Esophagus muscularis mucosa (tissue), 4 donors: ENCODE results near the gene CAPZA2. TPM values are rescaled to one million over a fixed set of nuclear protein-coding genes. Genes with fewer than 3 reads are reported as not detected.

Source experiments
- DNase-seq: peaks from one replicate; pipeline ENCODE4 v3.0.0-alpha.2; 2017; ENCODE audit errors: extremely low spot score
- H3K27ac ChIP-seq, 4 donors: fragments of 200-600 bp; sonication (generic); replicated peaks in 1 of 4; 1 replicate in 3 of 4; 2 replicates in 1 of 4; pipeline ENCODE4 v1.5.1; 2016 to 2019; ENCODE audit warnings: mild to moderate bottlenecking in 1 of 4
- H3K27me3 ChIP-seq, 4 donors: fragments of 200-600 bp; sonication (generic); one replicate each; pipeline versions ENCODE4 v1.5.1 to v1.6.0; 2016 to 2019
- H3K36me3 ChIP-seq, 4 donors: fragments of 200-600 bp; sonication (generic); one replicate each; pipeline ENCODE4 v1.5.1; 2016 to 2019
- H3K4me1 ChIP-seq, 4 donors: fragments of 200-600 bp; sonication (generic); one replicate each; pipeline ENCODE4 v1.5.1; 2016 to 2019
- H3K4me3 ChIP-seq, 4 donors: fragments of 200-600 bp; sonication (generic); 1 replicate in 2 of 4; 2 replicates in 2 of 4; pipeline ENCODE4 v1.5.1; 2016 to 2019; ENCODE audit warnings: mild to moderate bottlenecking in 4 of 4, moderate library complexity in 1 of 4
- H3K9me3 ChIP-seq, 4 donors: fragments of 200-600 bp; sonication (generic); 1 replicate in 3 of 4; 2 replicates in 1 of 4; pipeline ENCODE4 v1.5.1; 2016 to 2019
- CTCF ChIP-seq, 3 experiments: fragments of 200-600 bp in 2 of 3; fragments of 450-650 bp in 1 of 3; sonication (generic) in 2 of 3; IDR thresholded peaks; one replicate each; pipeline ENCODE4 v1.5.1; 2017 to 2019; ENCODE audit warnings: antibody characterized with exemption in 3 of 3, mild to moderate bottlenecking in 2 of 3, moderate library complexity in 1 of 3
- EP300 ChIP-seq: sonication (generic); formaldehyde crosslinking; IDR thresholded peaks from one replicate; pipeline ENCODE4 v1.6.1; 2017; ENCODE audit warnings: antibody characterized with exemption
- POLR2A ChIP-seq: fragments of 450-650 bp; IDR thresholded peaks from one replicate; pipeline ENCODE4 v1.6.1; 2017; ENCODE audit warnings: antibody characterized with exemption, moderate library complexity, mild to moderate bottlenecking, low read depth
- POLR2AphosphoS5 ChIP-seq, 2 donors: sonication (generic); formaldehyde crosslinking; IDR thresholded peaks; one replicate each; pipeline ENCODE4 v1.6.1; 2017; ENCODE audit warnings: antibody characterized with exemption in 2 of 2
- WGBS: methylation state at CpG from one replicate; pipeline ENCODE4 v1.1.5; 2018; 5-methylcytosine and 5-hydroxymethylcytosine counted together
- intact Hi-C: fragments of 100-400 bp; cut with DNase I; formaldehyde crosslinking; loops from one replicate; pipeline ENCODE4 v1.15.1; 2023
- total RNA-seq, 4 donors: library from RNA; depleted of rRNA; stranded (reverse); fragments of >200 nt; gene quantifications; one replicate each; pipeline versions ENCODE4 v1.1.0 to v1.2.1, GENCODE V29; 2016

The CAPZA2 gene
- total RNA-seq, 4 donors from 2014 or later, result 167 to 223 (median 195) TPM

DNA sequence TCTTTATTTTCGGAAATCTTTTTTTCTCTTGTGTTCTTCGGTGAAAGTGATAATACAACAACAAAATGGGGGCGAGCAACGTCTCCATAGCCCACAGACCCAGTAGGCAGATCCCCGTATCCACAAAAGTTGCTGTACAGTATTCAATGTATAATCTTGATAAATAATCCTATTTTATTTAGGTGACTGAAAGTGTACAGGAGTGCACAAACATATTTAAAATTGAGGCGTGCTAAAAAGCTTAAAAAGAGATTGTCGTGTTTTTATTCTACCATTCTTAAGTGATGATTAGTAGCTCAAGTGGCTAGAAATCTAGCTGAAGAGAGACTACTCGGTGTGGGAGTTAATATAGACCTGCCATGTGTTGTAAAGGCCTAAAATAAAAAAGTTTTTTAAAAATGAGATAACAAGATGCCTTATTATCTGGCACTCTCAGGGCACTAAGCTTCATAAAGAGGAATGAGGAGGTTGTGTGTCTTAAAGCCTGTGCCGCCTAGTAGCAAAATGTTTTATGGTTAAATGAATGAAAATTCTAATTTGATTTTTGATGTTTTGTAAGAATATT is 1.6 kb downstream of the CAPZA2 start:
- H3K4me3 ChIP-seq, result peak overlapping the region; percentile 87 to 99 (median 94)
- TF ChIP-seq CTCF (IDR thresholded peaks at IDR 0.05), result no peak
- TF ChIP-seq EP300, result no peak
- TF ChIP-seq POLR2AphosphoS5 (IDR thresholded peaks at IDR 0.05), result no peak
- peak overlapping the region; percentile 95 to 100 (median 100) for H3K27ac ChIP-seq
- no peaks in the 10 kb centered on the region for H3K27me3 ChIP-seq
- 14% methylated on average over 9 of the region's 9 CpGs for whole genome bisulfite sequencing
- no peak for DNase-seq
- no peaks in the 10 kb centered on the region for H3K9me3 ChIP-seq
- intact Hi-C loops, result no loop called here
- H3K4me1 ChIP-seq, result peaks cover 45 to 60% (median 59%) of the 10 kb centered on the region in 4 donors
- no peaks in the 10 kb centered on the region for H3K36me3 ChIP-seq

DNA sequence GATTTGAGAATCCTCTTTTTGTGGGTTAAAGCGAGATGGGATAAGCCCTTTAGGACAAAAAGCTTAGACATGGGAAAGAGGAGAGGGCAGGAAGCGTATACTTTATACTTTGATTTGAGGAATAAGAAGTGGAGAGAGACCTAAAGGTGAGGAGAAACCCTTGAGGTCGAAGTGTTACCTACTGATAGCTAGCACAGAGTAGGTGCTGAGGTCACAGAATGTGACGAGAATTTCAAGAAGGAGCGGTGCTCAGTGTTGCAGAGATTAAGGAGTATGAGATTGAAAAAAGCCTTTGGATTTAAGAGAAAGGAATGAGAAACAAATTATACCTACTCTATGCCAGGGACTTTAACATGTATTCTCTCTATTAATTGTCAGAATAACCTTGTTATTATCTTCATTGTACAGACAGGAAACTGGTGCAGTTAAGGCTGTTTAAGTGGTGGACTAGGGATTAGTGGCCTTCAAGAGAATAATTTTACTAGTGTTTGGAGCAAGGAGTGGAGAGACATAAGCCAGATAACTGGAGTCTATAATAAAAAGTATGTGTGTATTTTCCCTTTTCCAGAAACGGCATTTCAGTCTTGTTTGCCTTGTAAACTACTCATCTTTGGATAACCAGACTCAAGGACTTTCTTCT is 8.8 kb downstream of the CAPZA2 start:
- Histone ChIP-seq H3K36me3 (no peaks in the 10 kb centered on the region), H3K4me1 (peaks cover 80 to 100% (median 95%) of the 10 kb centered on the region in 4 donors), H3K9me3 (no peaks in the 10 kb centered on the region), H3K27me3 (no peaks in the 10 kb centered on the region), H3K27ac (peak overlapping the region in 3 of 4 donors; percentile 26 to 29 (median 28)), H3K4me3 (peak overlapping the region in 1 of 4 donors; percentile 4)
- TF ChIP-seq EP300 (no peak), CTCF (IDR thresholded peaks at IDR 0.05) (no peak), POLR2A (no peak), POLR2AphosphoS5 (IDR thresholded peaks at IDR 0.05) (no peak)
- intact Hi-C loops, result no loop called here
- 86% methylated on average over 6 of the region's 6 CpGs for WGBS
- no peak for DNase-seq

DNA sequence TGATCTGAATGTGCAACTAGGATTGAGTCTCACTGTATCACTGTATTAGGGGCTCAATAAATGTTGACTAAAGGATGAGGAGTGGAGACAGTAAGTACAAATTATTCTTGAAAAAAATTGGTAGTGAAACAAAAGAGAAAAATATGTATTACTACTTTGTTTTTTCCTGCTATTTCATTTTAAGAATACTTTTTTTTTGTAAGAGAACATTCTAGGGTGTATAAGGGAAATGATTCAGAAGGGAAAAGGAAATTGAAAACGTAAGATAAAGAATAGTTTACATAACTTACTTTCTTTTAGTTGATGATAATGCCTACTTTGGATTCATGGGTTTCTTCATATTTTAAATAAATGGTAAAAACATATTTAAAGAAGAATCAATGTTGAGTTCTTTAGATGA is 9.6 kb downstream of the CAPZA2 start:
- 27% methylated on average over 1 of the region's 1 CpG for WGBS
- no peak for TF ChIP-seq CTCF (IDR thresholded peaks at IDR 0.05)
- TF ChIP-seq POLR2A, result no peak
- no peak for TF ChIP-seq POLR2AphosphoS5 (IDR thresholded peaks at IDR 0.05)
- no peak for TF ChIP-seq EP300
- no peak for DNase-seq
- H3K27me3 ChIP-seq, result no peaks in the 10 kb centered on the region
- peaks cover 81 to 100% (median 95%) of the 10 kb centered on the region in 4 donors for H3K4me1 ChIP-seq
- peak overlapping the region; percentile 16 to 29 (median 27) for H3K27ac ChIP-seq
- no peaks in the 10 kb centered on the region for H3K9me3 ChIP-seq
- no peaks in the 10 kb centered on the region for H3K36me3 ChIP-seq
- no peak overlapping the region for H3K4me3 ChIP-seq
- intact Hi-C loops, result no loop called here

DNA sequence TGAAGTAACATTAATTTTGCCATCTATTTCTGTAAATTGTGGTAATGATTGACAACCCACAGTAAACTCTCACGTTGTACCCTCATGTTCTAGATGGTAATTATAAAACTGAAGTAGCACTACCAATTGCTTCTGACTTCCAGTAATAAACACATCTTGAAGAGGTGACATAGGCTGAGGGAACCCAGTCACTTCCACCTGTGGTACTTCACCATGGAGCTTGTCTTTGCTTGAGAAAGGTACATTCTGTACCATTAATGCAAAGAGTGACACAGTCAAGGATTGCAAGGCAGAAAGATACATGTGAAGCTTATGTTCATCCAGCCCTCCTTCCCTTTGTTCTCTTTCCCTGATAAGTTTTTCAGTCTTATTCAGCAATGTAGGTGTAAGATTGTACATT is 11.2 kb downstream of the CAPZA2 start:
- no peak for TF ChIP-seq CTCF (IDR thresholded peaks at IDR 0.05)
- WGBS, result 42% methylated on average over 1 of the region's 1 CpG
- DNase-seq, result no peak
- no peaks in the 10 kb centered on the region for H3K36me3 ChIP-seq
- H3K27ac ChIP-seq, result peak overlapping the region in 3 of 4 donors; percentile 10 to 38 (median 24)
- intact Hi-C loops, result no loop called here
- H3K27me3 ChIP-seq, result no peaks in the 10 kb centered on the region
- no peaks in the 10 kb centered on the region for H3K9me3 ChIP-seq
- no peak overlapping the region for H3K4me3 ChIP-seq
- peaks cover 81 to 100% (median 95%) of the 10 kb centered on the region in 4 donors for H3K4me1 ChIP-seq
